Measurements from ENCODE around the gene FLYWCH2.
A peak's percentile ranks its signal among the peaks of the same experiment; 100 is the strongest.

FLYWCH2 gene

GRCh38 chr16:2841606-2842339 is 41.2 kb upstream of the FLYWCH2 start:
- H3K4me3 ChIP-seq (ENCODE audit: low read depth, low read length): no peak overlapping the region
- H4K12ac ChIP-seq (ENCODE audit: low read depth, low read length): no peak overlapping the region
- no peaks in the 10 kb centered on the region for H3K79me2 ChIP-seq (ENCODE audit: control insufficient read depth, insufficient read depth, low read length, poor library complexity)
- H2BK120ac ChIP-seq (ENCODE audit: insufficient read depth, low read length, poor library complexity): no peak overlapping the region
- peaks cover 0 to under 1% of the 10 kb centered on the region in 2 experiments for H3K4me1 ChIP-seq (ENCODE audit: control insufficient read depth in 1 of 2, insufficient read depth in 2 of 2, low read length in 2 of 2)
- no peak overlapping the region for H3K4me2 ChIP-seq (ENCODE audit: low read length)
- H3K9me3 ChIP-seq (ENCODE audit: insufficient read depth, low read depth, low read length): peaks cover 1% of the 10 kb centered on the region
- H3K27me3 ChIP-seq (ENCODE audit: insufficient read depth, low read length): no peaks in the 10 kb centered on the region
- H2AFZ ChIP-seq (ENCODE audit: insufficient read depth, low read length, poor library complexity): no peak overlapping the region
- no peak overlapping the region for H3K4ac ChIP-seq (ENCODE audit: low read depth, low read length)
- H3K79me1 ChIP-seq (ENCODE audit: low read length): no peaks in the 10 kb centered on the region
- no CpG with 5 or more reads among the region's 18 CpGs for WGBS (ENCODE audit: extremely low coverage, insufficient coverage, insufficient read length)
- H2BK12ac ChIP-seq (ENCODE audit: low read length): no peak overlapping the region
- H3K18ac ChIP-seq (ENCODE audit: low read length): no peak overlapping the region
- no peak overlapping the region for H2BK5ac ChIP-seq (ENCODE audit: low read depth, low read length, poor library complexity)
- H3K14ac ChIP-seq (ENCODE audit: low read length): no peak overlapping the region
- no peak overlapping the region for H3K9ac ChIP-seq (ENCODE audit: low read length)
- H2AK5ac ChIP-seq (ENCODE audit: low read length): no peak overlapping the region
- no peak overlapping the region for H3K27ac ChIP-seq (ENCODE audit: low read depth, low read length)
- H4K8ac ChIP-seq (ENCODE audit: low read depth, low read length): no peak overlapping the region
- DNase-seq: no peak
- no peaks in the 10 kb centered on the region for H3K36me3 ChIP-seq (ENCODE audit: control insufficient read depth in 1 of 2, insufficient read depth in 2 of 2, low read length in 2 of 2)
- H3K23ac ChIP-seq (ENCODE audit: low read length): no peak overlapping the region
- no peak overlapping the region for H4K91ac ChIP-seq (ENCODE audit: low read depth, low read length)

DNA sequence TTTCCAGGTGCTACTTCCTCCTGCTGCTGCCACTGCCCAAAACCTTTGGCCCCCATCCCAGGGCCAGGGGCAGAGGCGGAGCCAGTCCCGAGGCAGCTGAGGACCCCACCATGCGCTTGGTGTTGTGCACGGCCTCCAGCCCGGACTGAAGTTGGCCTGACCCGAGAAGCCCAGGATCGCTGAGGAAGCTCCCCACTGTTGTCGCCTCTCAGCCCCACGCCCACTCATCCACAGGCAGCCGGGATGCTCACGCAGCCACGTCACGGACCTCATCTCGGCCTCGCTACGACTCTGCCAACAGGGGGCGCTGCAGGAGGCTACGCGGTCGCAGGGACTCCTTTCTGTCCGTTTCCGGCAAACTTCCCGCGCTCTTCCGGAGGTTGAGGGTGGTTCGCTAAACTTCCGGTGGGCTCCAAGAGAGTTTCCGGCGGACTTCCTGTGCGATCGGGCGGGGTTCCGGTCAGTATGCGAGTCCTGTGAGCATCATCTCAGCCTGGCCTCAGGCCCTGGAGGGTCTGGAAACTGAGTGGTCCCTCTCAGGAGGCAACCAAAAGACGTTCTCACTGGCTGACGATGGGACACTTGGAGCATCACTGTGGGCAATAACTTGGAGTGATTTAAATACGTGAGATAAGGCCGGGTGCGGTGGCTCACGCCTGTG is 40.5 kb upstream of the FLYWCH2 start:
- Histone ChIP-seq H2AFZ (ENCODE audit: insufficient read depth, low read length, poor library complexity) (no peak overlapping the region), H3K4me2 (ENCODE audit: low read length) (no peak overlapping the region)
- no CpG with 5 or more reads among the region's 40 CpGs for WGBS (ENCODE audit: extremely low coverage, insufficient coverage, insufficient read length)

GRCh38 chr16:2843526-2843925 is 39.5 kb upstream of the FLYWCH2 start:
- H3K23ac ChIP-seq (ENCODE audit: low read length): no peak overlapping the region
- H3K4me3 ChIP-seq (ENCODE audit: low read depth, low read length): no peak overlapping the region
- H4K12ac ChIP-seq (ENCODE audit: low read depth, low read length): no peak overlapping the region
- H3K4ac ChIP-seq (ENCODE audit: low read depth, low read length): no peak overlapping the region
- H4K91ac ChIP-seq (ENCODE audit: low read depth, low read length): no peak overlapping the region
- no peaks in the 10 kb centered on the region for H3K36me3 ChIP-seq (ENCODE audit: control insufficient read depth in 1 of 2, insufficient read depth in 2 of 2, low read length in 2 of 2)
- H2BK12ac ChIP-seq (ENCODE audit: low read length): no peak overlapping the region
- no peaks in the 10 kb centered on the region for H3K27me3 ChIP-seq (ENCODE audit: insufficient read depth, low read length)
- no peak for DNase-seq
- H3K79me1 ChIP-seq (ENCODE audit: low read length): no peaks in the 10 kb centered on the region
- H2AK5ac ChIP-seq (ENCODE audit: low read length): no peak overlapping the region
- no peak overlapping the region for H3K4me2 ChIP-seq (ENCODE audit: low read length)
- no peak overlapping the region for H2BK5ac ChIP-seq (ENCODE audit: low read depth, low read length, poor library complexity)
- no CpG with 5 or more reads among the region's 8 CpGs for WGBS (ENCODE audit: extremely low coverage, insufficient coverage, insufficient read length)
- H3K27ac ChIP-seq (ENCODE audit: low read depth, low read length): no peak overlapping the region
- no peaks in the 10 kb centered on the region for H3K4me1 ChIP-seq (ENCODE audit: control insufficient read depth in 1 of 2, insufficient read depth in 2 of 2, low read length in 2 of 2)
- H2BK120ac ChIP-seq (ENCODE audit: insufficient read depth, low read length, poor library complexity): no peak overlapping the region
- H3K9ac ChIP-seq (ENCODE audit: low read length): no peak overlapping the region
- no peak overlapping the region for H4K8ac ChIP-seq (ENCODE audit: low read depth, low read length)
- peaks cover 1% of the 10 kb centered on the region for H3K9me3 ChIP-seq (ENCODE audit: insufficient read depth, low read depth, low read length)
- no peak overlapping the region for H3K18ac ChIP-seq (ENCODE audit: low read length)
- no peak overlapping the region for H3K14ac ChIP-seq (ENCODE audit: low read length)
- H3K79me2 ChIP-seq (ENCODE audit: control insufficient read depth, insufficient read depth, low read length, poor library complexity): no peaks in the 10 kb centered on the region
- H2AFZ ChIP-seq (ENCODE audit: insufficient read depth, low read length, poor library complexity): no peak overlapping the region

More for the DNA sequence above, 40.5 kb upstream of the FLYWCH2 start:
- Histone ChIP-seq H4K12ac (ENCODE audit: low read depth, low read length) (no peak overlapping the region), H3K79me1 (ENCODE audit: low read length) (no peaks in the 10 kb centered on the region), H3K79me2 (ENCODE audit: control insufficient read depth, insufficient read depth, low read length, poor library complexity) (no peaks in the 10 kb centered on the region), H3K36me3 (ENCODE audit: control insufficient read depth in 1 of 2, insufficient read depth in 2 of 2, low read length in 2 of 2) (no peaks in the 10 kb centered on the region), H3K9me3 (ENCODE audit: insufficient read depth, low read depth, low read length) (peaks cover 1% of the 10 kb centered on the region), H2AK5ac (ENCODE audit: low read length) (no peak overlapping the region), H3K4me3 (ENCODE audit: low read depth, low read length) (no peak overlapping the region), H3K27me3 (ENCODE audit: insufficient read depth, low read length) (no peaks in the 10 kb centered on the region), H3K4ac (ENCODE audit: low read depth, low read length) (no peak overlapping the region), H3K18ac (ENCODE audit: low read length) (no peak overlapping the region), H3K4me1 (ENCODE audit: control insufficient read depth in 1 of 2, insufficient read depth in 2 of 2, low read length in 2 of 2) (no peaks in the 10 kb centered on the region), H3K14ac (ENCODE audit: low read length) (no peak overlapping the region), H4K8ac (ENCODE audit: low read depth, low read length) (no peak overlapping the region), H2BK120ac (ENCODE audit: insufficient read depth, low read length, poor library complexity) (no peak overlapping the region), H2BK5ac (ENCODE audit: low read depth, low read length, poor library complexity) (no peak overlapping the region), H3K9ac (ENCODE audit: low read length) (no peak overlapping the region), H4K91ac (ENCODE audit: low read depth, low read length) (no peak overlapping the region), H2BK12ac (ENCODE audit: low read length) (no peak overlapping the region), H3K23ac (ENCODE audit: low read length) (no peak overlapping the region), H3K27ac (ENCODE audit: low read depth, low read length) (no peak overlapping the region)
- DNase-seq: peak; percentile 70 to 92

GRCh38 chr16:2845116-2845515 is 37.9 kb upstream of the FLYWCH2 start:
- no peak overlapping the region for H2BK5ac ChIP-seq (ENCODE audit: low read depth, low read length, poor library complexity)
- peak; percentile 63 to 89 for DNase-seq
- H3K9ac ChIP-seq (ENCODE audit: low read length): no peak overlapping the region
- no peak overlapping the region for H2BK120ac ChIP-seq (ENCODE audit: insufficient read depth, low read length, poor library complexity)
- no peaks in the 10 kb centered on the region for H3K4me1 ChIP-seq (ENCODE audit: control insufficient read depth in 1 of 2, insufficient read depth in 2 of 2, low read length in 2 of 2)
- H4K91ac ChIP-seq (ENCODE audit: low read depth, low read length): no peak overlapping the region
- H3K36me3 ChIP-seq (ENCODE audit: control insufficient read depth in 1 of 2, insufficient read depth in 2 of 2, low read length in 2 of 2): no peaks in the 10 kb centered on the region
- H3K4me3 ChIP-seq (ENCODE audit: low read depth, low read length): no peak overlapping the region
- no peak overlapping the region for H4K8ac ChIP-seq (ENCODE audit: low read depth, low read length)
- H2AK5ac ChIP-seq (ENCODE audit: low read length): no peak overlapping the region
- no peak overlapping the region for H3K4me2 ChIP-seq (ENCODE audit: low read length)
- H3K23ac ChIP-seq (ENCODE audit: low read length): no peak overlapping the region
- no peak overlapping the region for H3K18ac ChIP-seq (ENCODE audit: low read length)
- H3K14ac ChIP-seq (ENCODE audit: low read length): no peak overlapping the region
- H3K27me3 ChIP-seq (ENCODE audit: insufficient read depth, low read length): no peaks in the 10 kb centered on the region
- H3K4ac ChIP-seq (ENCODE audit: low read depth, low read length): no peak overlapping the region
- no peaks in the 10 kb centered on the region for H3K79me2 ChIP-seq (ENCODE audit: control insufficient read depth, insufficient read depth, low read length, poor library complexity)
- no peak overlapping the region for H2BK12ac ChIP-seq (ENCODE audit: low read length)
- H3K9me3 ChIP-seq (ENCODE audit: insufficient read depth, low read depth, low read length): peaks cover 1% of the 10 kb centered on the region
- H3K27ac ChIP-seq (ENCODE audit: low read depth, low read length): no peak overlapping the region
- no CpG with 5 or more reads among the region's 5 CpGs for WGBS (ENCODE audit: extremely low coverage, insufficient coverage, insufficient read length)
- no peak overlapping the region for H4K12ac ChIP-seq (ENCODE audit: low read depth, low read length)
- no peaks in the 10 kb centered on the region for H3K79me1 ChIP-seq (ENCODE audit: low read length)
- H2AFZ ChIP-seq (ENCODE audit: insufficient read depth, low read length, poor library complexity): no peak overlapping the region
